H9 (cell line): ENCODE measurements around the gene MPP2. TPM values are rescaled to one million over a fixed set of nuclear protein-coding genes. Genes with fewer than 3 reads are reported as not detected.

Source experiments
- DNase-seq: peaks from one replicate; pipeline ENCODE4 v3.0.0-alpha.2; 2017
- H2AFZ ChIP-seq: one replicate; pipeline ENCODE4 v1.6.1; 2013; ENCODE audit warnings: mild to moderate bottlenecking, low read length, control low read depth, moderate library complexity
- H2AK5ac ChIP-seq: 2 replicates; pipeline ENCODE4 v1.6.1; 2013; ENCODE audit warnings: low read length, control low read depth, mixed read lengths; ENCODE audit not compliant: insufficient read length
- H2BK120ac ChIP-seq: one replicate; pipeline ENCODE4 v1.6.1; 2013; ENCODE audit warnings: low read depth, mild to moderate bottlenecking, low read length, control low read depth, inconsistent platforms; ENCODE audit not compliant: poor library complexity, severe bottlenecking
- H2BK12ac ChIP-seq: 2 replicates; pipeline ENCODE4 v1.6.1; 2013; ENCODE audit warnings: low read length, control low read depth, mixed read lengths, low read depth; ENCODE audit not compliant: insufficient read length
- H2BK15ac ChIP-seq: 2 replicates; pipeline ENCODE4 v1.6.1; 2013; ENCODE audit warnings: low read depth, low read length, control low read depth
- H2BK20ac ChIP-seq: one replicate; pipeline ENCODE4 v1.6.1; 2013; ENCODE audit warnings: low read depth, mild to moderate bottlenecking, low read length, control low read depth, inconsistent platforms; ENCODE audit not compliant: poor library complexity, severe bottlenecking
- H2BK5ac ChIP-seq: 2 replicates; pipeline ENCODE4 v1.6.1; 2013; ENCODE audit warnings: low read length, control low read depth, mixed read lengths; ENCODE audit not compliant: insufficient read length
- H3K14ac ChIP-seq: 2 replicates; pipeline ENCODE4 v1.6.1; 2013; ENCODE audit warnings: low read length, control low read depth; ENCODE audit not compliant: insufficient read depth
- H3K18ac ChIP-seq: 2 replicates; pipeline ENCODE4 v1.6.1; 2013; ENCODE audit warnings: low read depth, mild to moderate bottlenecking, mixed read lengths, low read length, control low read depth; ENCODE audit not compliant: insufficient read length
- H3K23ac ChIP-seq: 2 replicates; pipeline ENCODE4 v1.6.1; 2013; ENCODE audit warnings: low read length, control low read depth, mixed read lengths, low read depth; ENCODE audit not compliant: insufficient read length
- H3K23me2 ChIP-seq: 2 replicates; pipeline ENCODE4 v1.6.1; 2013; ENCODE audit warnings: low read depth, mild to moderate bottlenecking, mixed read lengths, low read length, control low read depth; ENCODE audit not compliant: insufficient read length, poor library complexity, severe bottlenecking
- H3K27ac ChIP-seq: 2 replicates; pipeline ENCODE4 v1.5.1; 2013; ENCODE audit warnings: low read length, control low read depth, mixed read lengths, low read depth; ENCODE audit not compliant: insufficient read length
- H3K27me3 ChIP-seq: 2 replicates; pipeline ENCODE4 v1.6.1; 2013; ENCODE audit warnings: low read length, control low read depth, inconsistent platforms; ENCODE audit not compliant: insufficient read depth
- H3K4ac ChIP-seq: 2 replicates; pipeline ENCODE4 v1.6.1; 2013; ENCODE audit warnings: low read depth, mild to moderate bottlenecking, control low read depth, inconsistent platforms, low read length, moderate library complexity
- H3K4me1 ChIP-seq: 2 replicates; pipeline ENCODE4 v1.6.1; 2013; ENCODE audit warnings: low read length, control low read depth, inconsistent platforms; ENCODE audit not compliant: insufficient read depth
- H3K4me2 ChIP-seq: 2 replicates; pipeline ENCODE4 v1.6.1; 2013; ENCODE audit warnings: low read length, control low read depth, mixed read lengths; ENCODE audit not compliant: insufficient read length, insufficient read depth
- H3K56ac ChIP-seq: 2 replicates; pipeline ENCODE4 v1.6.1; 2013; ENCODE audit warnings: low read depth, mild to moderate bottlenecking, mixed read lengths, low read length, control low read depth; ENCODE audit not compliant: insufficient read length
- H3K79me1 ChIP-seq: 2 replicates; pipeline ENCODE4 v1.6.1; 2013; ENCODE audit warnings: low read depth, mild to moderate bottlenecking, moderate library complexity, low read length, control low read depth, inconsistent platforms; ENCODE audit not compliant: insufficient read depth, poor library complexity, severe bottlenecking
- H3K79me2 ChIP-seq: 2 replicates; pipeline ENCODE4 v1.6.1; 2013; ENCODE audit warnings: low read length, control low read depth, inconsistent platforms; ENCODE audit not compliant: insufficient read depth
- H3K9ac ChIP-seq: 2 replicates; pipeline ENCODE4 v1.6.1; 2013; ENCODE audit warnings: low read length, control low read depth, mixed read lengths; ENCODE audit not compliant: insufficient read length; ENCODE audit errors: extremely low read depth
- H3K9me3 ChIP-seq: one replicate; pipeline ENCODE4 v1.6.1; 2013; ENCODE audit warnings: low read depth, low read length, inconsistent platforms; ENCODE audit not compliant: control insufficient read depth
- H3T11ph ChIP-seq: one replicate; pipeline ENCODE4 v1.6.1; 2013; ENCODE audit warnings: mild to moderate bottlenecking, low read length, control low read depth, inconsistent platforms
- H4K20me1 ChIP-seq: one replicate; pipeline ENCODE4 v1.6.1; 2013; ENCODE audit not compliant: control insufficient read depth, insufficient read length, insufficient read depth
- H4K5ac ChIP-seq: 2 replicates; pipeline ENCODE4 v1.6.1; 2013; ENCODE audit warnings: low read depth, mild to moderate bottlenecking, mixed read lengths, low read length, control low read depth; ENCODE audit not compliant: insufficient read length
- H4K8ac ChIP-seq: replicated peaks from 2 replicates; pipeline ENCODE4 v1.6.1; 2013; ENCODE audit warnings: low read length, control low read depth, mixed read lengths, low read depth; ENCODE audit not compliant: insufficient read length
- H4K91ac ChIP-seq: 2 replicates; pipeline ENCODE4 v1.6.1; 2013; ENCODE audit warnings: low read depth, mild to moderate bottlenecking, moderate library complexity, mixed read lengths, low read length, control low read depth; ENCODE audit not compliant: insufficient read length
- H3K27ac Mint-ChIP-seq, 3 experiments: 2 replicates in 2 of 3; 3 replicates in 1 of 3; pipeline ENCODE4 v1.8.0; 2020 to 2021; ENCODE audit warnings: mixed read lengths in 3 of 3, mild to moderate bottlenecking in 1 of 3, moderate library complexity in 1 of 3
- H3K27me3 Mint-ChIP-seq: 2 replicates; pipeline ENCODE4 v1.8.0; 2021; ENCODE audit warnings: low read depth, mild to moderate bottlenecking, moderate library complexity, mixed read lengths
- H3K36me3 Mint-ChIP-seq, 3 experiments: 2 replicates in 2 of 3; 3 replicates in 1 of 3; pipeline ENCODE4 v1.8.0; 2020 to 2021; ENCODE audit warnings: low read depth in 3 of 3, mixed read lengths in 3 of 3; ENCODE audit not compliant: insufficient read depth in 1 of 3
- H3K4me1 Mint-ChIP-seq, 2 experiments: 2 replicates each; pipeline ENCODE4 v1.8.0; 2020; ENCODE audit warnings: mixed read lengths in 2 of 2
- H3K4me3 Mint-ChIP-seq, 2 experiments: 2 replicates in 1 of 2; 3 replicates in 1 of 2; pipeline ENCODE4 v1.8.0; 2020 to 2021; ENCODE audit warnings: mild to moderate bottlenecking in 2 of 2, mixed read lengths in 2 of 2, moderate library complexity in 1 of 2
- H3K9me3 Mint-ChIP-seq, 2 experiments: 2 replicates in 1 of 2; 3 replicates in 1 of 2; pipeline ENCODE4 v1.8.0; 2020; ENCODE audit warnings: mild to moderate bottlenecking in 2 of 2, mixed read lengths in 2 of 2, moderate library complexity in 1 of 2
- WGBS: extraction: QIAGEN DNeasy Blood & Tissue Kit; methylation state at CpG from one replicate; pipeline ENCODE4 v1.1.7; 2013; ENCODE audit warnings: missing lambda C conversion rate, low lambda C conversion rate, mixed read lengths; ENCODE audit not compliant: insufficient read length; ENCODE audit errors: extremely low coverage; 5-methylcytosine and 5-hydroxymethylcytosine counted together
- total RNA-seq: library from RNA; stranded (reverse); gene quantifications from 2 replicates; pipeline ENCODE4 v1.2.1, GENCODE V29; 2021
- TF ChIP-seq, protein P1 (sequence below): fragments of 200-600 bp; sonication (generic); conservative IDR thresholded peaks from 3 replicates; pipeline ENCODE4 v1.8.0; 2021; ENCODE audit warnings: antibody characterized with exemption, mild to moderate bottlenecking

The MPP2 gene
- total RNA-seq, 1 experiment from 2014 or later: 16.3 TPM

DNA sequence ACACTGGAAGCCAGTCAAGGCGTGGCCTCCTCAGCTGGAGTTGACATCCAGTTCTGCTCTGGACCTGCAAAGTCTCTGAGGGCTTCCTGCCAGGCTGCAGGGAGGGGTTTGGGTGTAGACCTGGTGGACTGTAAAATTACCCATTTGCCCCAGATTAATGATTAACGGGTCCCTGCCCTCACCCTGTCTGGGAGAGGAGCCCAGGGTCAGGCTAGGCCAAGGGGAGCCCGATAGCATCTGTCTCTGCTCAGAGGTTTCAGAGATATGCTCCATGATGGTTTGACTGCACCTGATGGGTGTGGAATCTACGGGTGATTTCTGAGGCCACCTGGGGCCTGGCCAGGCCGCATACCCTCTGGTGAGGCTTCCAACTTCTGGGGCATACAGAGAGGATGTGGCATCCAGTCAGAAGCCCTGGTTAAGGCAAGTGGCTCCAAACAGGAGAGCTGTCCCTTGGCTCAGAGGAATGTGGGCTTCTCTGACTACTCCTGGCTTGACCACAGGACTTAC lies 23.8 kb upstream of the MPP2 start:
- TF ChIP-seq, protein P1, sequence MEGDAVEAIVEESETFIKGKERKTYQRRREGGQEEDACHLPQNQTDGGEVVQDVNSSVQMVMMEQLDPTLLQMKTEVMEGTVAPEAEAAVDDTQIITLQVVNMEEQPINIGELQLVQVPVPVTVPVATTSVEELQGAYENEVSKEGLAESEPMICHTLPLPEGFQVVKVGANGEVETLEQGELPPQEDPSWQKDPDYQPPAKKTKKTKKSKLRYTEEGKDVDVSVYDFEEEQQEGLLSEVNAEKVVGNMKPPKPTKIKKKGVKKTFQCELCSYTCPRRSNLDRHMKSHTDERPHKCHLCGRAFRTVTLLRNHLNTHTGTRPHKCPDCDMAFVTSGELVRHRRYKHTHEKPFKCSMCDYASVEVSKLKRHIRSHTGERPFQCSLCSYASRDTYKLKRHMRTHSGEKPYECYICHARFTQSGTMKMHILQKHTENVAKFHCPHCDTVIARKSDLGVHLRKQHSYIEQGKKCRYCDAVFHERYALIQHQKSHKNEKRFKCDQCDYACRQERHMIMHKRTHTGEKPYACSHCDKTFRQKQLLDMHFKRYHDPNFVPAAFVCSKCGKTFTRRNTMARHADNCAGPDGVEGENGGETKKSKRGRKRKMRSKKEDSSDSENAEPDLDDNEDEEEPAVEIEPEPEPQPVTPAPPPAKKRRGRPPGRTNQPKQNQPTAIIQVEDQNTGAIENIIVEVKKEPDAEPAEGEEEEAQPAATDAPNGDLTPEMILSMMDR: no peak
- no peaks in the 10 kb centered on the region for H3K23me2 ChIP-seq
- Mint-ChIP-seq H3K4me1 (peaks cover 7 to 14% of the 10 kb centered on the region in 2 experiments), H3K9me3 (peaks cover 0 to 3% of the 10 kb centered on the region in 2 experiments; a peak in 1 of 5 replicates), H3K4me3 (no peak overlapping the region), H3K36me3 (no peaks in the 10 kb centered on the region), H3K27ac (peak overlapping the region in 1 of 3 experiments; percentile 48; a peak in 1 of 7 replicates), H3K27me3 (peaks cover 44% of the 10 kb centered on the region)
- H3K79me1 ChIP-seq: no peaks in the 10 kb centered on the region
- no peak overlapping the region for H3K4me2 ChIP-seq
- no peak overlapping the region for H3K14ac ChIP-seq
- H2BK5ac ChIP-seq: no peak overlapping the region
- no peaks in the 10 kb centered on the region for H3K9me3 ChIP-seq
- H2BK15ac ChIP-seq: no peak overlapping the region
- no peak overlapping the region for H3K23ac ChIP-seq
- H4K5ac ChIP-seq: no peak overlapping the region
- H4K91ac ChIP-seq: no peak overlapping the region
- H3K9ac ChIP-seq: no peak overlapping the region
- no peaks in the 10 kb centered on the region for H4K20me1 ChIP-seq
- no peaks in the 10 kb centered on the region for H3K4me1 ChIP-seq
- H3K56ac ChIP-seq: no peak overlapping the region
- H3K4ac ChIP-seq: no peak overlapping the region
- no peak overlapping the region for H2BK120ac ChIP-seq
- no peak overlapping the region for H3T11ph ChIP-seq
- no peak overlapping the region for H4K8ac ChIP-seq
- no CpG with 5 or more reads among the region's 5 CpGs for WGBS
- no peaks in the 10 kb centered on the region; the same call in 1 of the 2 replicates for H3K27me3 ChIP-seq
- H3K18ac ChIP-seq: no peak overlapping the region
- H3K27ac ChIP-seq: no peak overlapping the region
- no peak overlapping the region for H2AK5ac ChIP-seq
- H3K79me2 ChIP-seq: no peaks in the 10 kb centered on the region
- no peak for DNase-seq
- H2AFZ ChIP-seq: no peak overlapping the region
- no peak overlapping the region for H2BK20ac ChIP-seq
- no peak overlapping the region for H2BK12ac ChIP-seq
